Gastrocnemius medialis (tissue), 4 donors: ENCODE results near the gene CDC42BPG. TPM values are rescaled to one million over a fixed set of nuclear protein-coding genes. Genes with fewer than 3 reads are reported as not detected.
A peak's percentile ranks its signal among the peaks of the same experiment; 100 is the strongest.
"Not testable (repeated sequence)": the region's sequence is repeated elsewhere in the genome, so short reads cannot be mapped to it uniquely, and the experiment has no call there.

Experiments used
- ATAC-seq, 2 donors: fragments of 150-250 bp; one replicate each; pipeline ENCODE4 v1.9.1; 2016
- DNase-seq, 2 donors: peaks; one replicate each; pipeline ENCODE4 v3.0.0-alpha.2; 2019
- H3K27ac ChIP-seq, 4 donors: fragments of 200-600 bp; sonication (generic); 1 replicate in 1 of 4; 2 replicates in 3 of 4; pipeline ENCODE4 v1.5.1; 2016 to 2018; ENCODE audit warnings: mild to moderate bottlenecking in 2 of 4, moderate library complexity in 1 of 4
- H3K27me3 ChIP-seq, 3 donors: fragments of 200-600 bp; sonication (generic) in 2 of 3; 1 replicate in 1 of 3; 2 replicates in 2 of 3; pipeline versions ENCODE4 v1.5.1 to v1.6.0; 2016 to 2019; ENCODE audit warnings: mild to moderate bottlenecking in 1 of 3, moderate library complexity in 1 of 3
- H3K36me3 ChIP-seq, 2 donors: fragments of 200-600 bp; sonication (generic) in 1 of 2; one replicate each; pipeline ENCODE4 v1.5.1; 2017 to 2018
- H3K4me1 ChIP-seq, 2 donors: fragments of 200-600 bp; sonication (generic) in 1 of 2; one replicate each; pipeline ENCODE4 v1.5.1; 2016 to 2017; ENCODE audit warnings: mild to moderate bottlenecking in 2 of 2
- H3K4me3 ChIP-seq, 4 donors: fragments of 200-600 bp; sonication (generic) in 3 of 4; 1 replicate in 1 of 4; 2 replicates in 3 of 4; pipeline ENCODE4 v1.5.1; 2016 to 2019; ENCODE audit warnings: mild to moderate bottlenecking in 2 of 4
- H3K9me3 ChIP-seq, 3 donors: fragments of 200-600 bp; sonication (generic) in 2 of 3; 1 replicate in 1 of 3; 2 replicates in 2 of 3; pipeline ENCODE4 v1.5.1; 2016 to 2019
- POLR2A ChIP-seq, 2 donors: fragments of 450-650 bp; IDR thresholded peaks; one replicate each; pipeline ENCODE4 v1.6.1; 2017; ENCODE audit warnings: antibody characterized with exemption in 2 of 2, mild to moderate bottlenecking in 2 of 2, moderate library complexity in 2 of 2
- in situ Hi-C, 4 donors: fragments of 200-750 bp; cut with MboI; loops; one replicate each; pipeline versions ENCODE4 v1.15.0 to v1.8.0; 2017; ENCODE audit warnings: low sequenced_read_pairs in 4 of 4
- intact Hi-C: fragments of 100-400 bp; cut with DNase I; formaldehyde crosslinking; loops from one replicate; pipeline ENCODE4 v1.15.1; 2023; ENCODE audit warnings: low total_unique reads
- total RNA-seq, 4 donors: library from RNA; depleted of rRNA; stranded (reverse); fragments of >200 nt; gene quantifications; one replicate each; pipeline versions ENCODE4 v1.1.0 to v1.2.3, GENCODE V29; 2016
- TF ChIP-seq, protein P1 (sequence below), 5 experiments: fragments of 450-650 bp in 3 of 5; fragments of 200-600 bp in 2 of 5; sonication (generic) in 2 of 5; IDR thresholded peaks in 4 of 5; conservative IDR thresholded peaks in 1 of 5; 1 replicate in 4 of 5; 2 replicates in 1 of 5; pipeline ENCODE4 v1.5.1; 2016 to 2019; ENCODE audit warnings: antibody characterized with exemption in 5 of 5, mild to moderate bottlenecking in 3 of 5, moderate library complexity in 3 of 5

CDC42BPG gene
- total RNA-seq, 4 donors from 2014 or later: 0.15 to 0.19 TPM; not detected in 2

DNA sequence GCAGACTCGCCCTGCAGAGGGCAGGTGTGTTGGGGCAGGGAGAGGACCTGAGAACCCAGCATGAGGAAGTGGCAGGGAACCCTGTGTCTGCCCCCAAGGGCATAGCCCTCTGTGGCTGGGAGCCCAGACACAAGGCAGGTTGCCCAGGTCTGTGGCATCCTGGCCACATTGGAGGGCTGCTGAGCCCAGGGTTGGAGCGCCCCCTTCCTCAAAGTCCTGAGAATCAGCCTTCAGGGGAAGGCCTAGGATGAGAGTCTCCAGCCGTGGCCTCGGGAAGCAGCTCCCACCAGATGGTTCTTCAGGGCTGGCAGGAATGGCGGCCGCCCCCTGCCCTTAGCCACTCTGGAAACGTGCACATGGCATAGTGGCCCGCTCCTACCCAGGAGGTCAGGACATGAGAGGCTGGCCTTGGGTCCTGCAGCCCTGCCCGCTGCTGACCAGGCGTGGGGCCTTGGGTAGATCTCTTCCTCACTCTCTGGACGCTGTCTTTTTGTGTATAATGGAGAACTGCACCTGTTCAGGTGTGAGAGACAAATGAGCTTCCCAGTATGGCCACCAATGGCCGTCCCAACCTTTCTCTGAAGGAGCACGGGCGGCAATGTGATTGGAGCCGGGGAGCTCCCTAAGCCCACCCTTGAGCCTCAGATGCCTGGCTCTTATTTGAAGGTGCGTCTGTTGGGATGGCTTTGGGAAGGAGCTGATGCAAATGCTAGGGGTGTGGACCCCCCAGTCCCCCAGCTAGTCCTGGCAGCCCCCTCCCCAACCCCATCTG, 4.6 kb upstream of the CDC42BPG start:
- no peak overlapping the region for H3K4me3 ChIP-seq
- DNase-seq (no peak), ATAC-seq (no peak)
- in situ Hi-C loops: loop anchor here (5.0 kb wide), 2 partner anchors 38 to 43 kb away; no protein-coding TSS in a partner anchor
- H3K9me3 ChIP-seq: no peaks in the 10 kb centered on the region
- TF ChIP-seq, protein P1, sequence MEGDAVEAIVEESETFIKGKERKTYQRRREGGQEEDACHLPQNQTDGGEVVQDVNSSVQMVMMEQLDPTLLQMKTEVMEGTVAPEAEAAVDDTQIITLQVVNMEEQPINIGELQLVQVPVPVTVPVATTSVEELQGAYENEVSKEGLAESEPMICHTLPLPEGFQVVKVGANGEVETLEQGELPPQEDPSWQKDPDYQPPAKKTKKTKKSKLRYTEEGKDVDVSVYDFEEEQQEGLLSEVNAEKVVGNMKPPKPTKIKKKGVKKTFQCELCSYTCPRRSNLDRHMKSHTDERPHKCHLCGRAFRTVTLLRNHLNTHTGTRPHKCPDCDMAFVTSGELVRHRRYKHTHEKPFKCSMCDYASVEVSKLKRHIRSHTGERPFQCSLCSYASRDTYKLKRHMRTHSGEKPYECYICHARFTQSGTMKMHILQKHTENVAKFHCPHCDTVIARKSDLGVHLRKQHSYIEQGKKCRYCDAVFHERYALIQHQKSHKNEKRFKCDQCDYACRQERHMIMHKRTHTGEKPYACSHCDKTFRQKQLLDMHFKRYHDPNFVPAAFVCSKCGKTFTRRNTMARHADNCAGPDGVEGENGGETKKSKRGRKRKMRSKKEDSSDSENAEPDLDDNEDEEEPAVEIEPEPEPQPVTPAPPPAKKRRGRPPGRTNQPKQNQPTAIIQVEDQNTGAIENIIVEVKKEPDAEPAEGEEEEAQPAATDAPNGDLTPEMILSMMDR (IDR thresholded peaks at IDR 0.05 in 4 of 5, conservative IDR thresholded peaks at IDR 0.05 in 1 of 5): no peak
- TF ChIP-seq POLR2A (IDR thresholded peaks at IDR 0.05): no peak
- peaks cover 0 to 3% (median 0%) of the 10 kb centered on the region in 3 donors for H3K27me3 ChIP-seq
- H3K27ac ChIP-seq: peak overlapping the region in 3 of 4 donors; percentile 56 to 72 (median 60)
- intact Hi-C loops: loop anchor here (5.0 kb wide), 2 partner anchors 148 to 163 kb away; partner anchors contain the start of genes ARL2 and BATF2
- peaks cover 50 to 55% of the 10 kb centered on the region in 2 donors for H3K4me1 ChIP-seq
- no peaks in the 10 kb centered on the region for H3K36me3 ChIP-seq

DNA sequence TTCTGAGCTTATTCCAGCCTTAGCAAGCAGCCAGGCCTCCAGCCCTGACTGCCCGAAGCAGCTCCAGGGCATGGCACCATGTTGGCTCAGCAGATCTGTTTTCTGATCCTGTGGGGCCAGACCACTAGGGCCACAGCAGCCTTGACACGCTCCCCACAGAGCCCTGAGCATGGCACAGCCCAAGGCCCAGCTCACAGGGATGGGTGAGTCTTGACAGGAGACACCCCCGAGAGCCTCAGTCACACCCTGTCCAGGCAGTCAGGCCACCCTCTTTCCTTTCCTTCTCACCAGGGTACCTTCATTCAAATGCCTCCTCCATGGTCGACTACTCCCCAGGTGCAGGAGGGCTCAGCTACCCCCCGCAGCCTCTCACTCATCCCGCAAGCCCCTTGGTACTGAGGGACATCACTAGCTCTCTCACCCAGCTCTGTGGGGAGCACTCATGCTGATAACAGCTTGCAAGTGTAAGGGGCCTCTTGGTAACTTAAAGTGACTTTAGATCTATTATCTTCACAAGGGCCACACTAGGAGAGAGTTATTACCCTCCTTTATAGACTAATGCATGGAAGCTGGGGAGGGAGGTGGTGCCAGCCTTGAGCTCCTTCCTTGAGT, 3.9 kb upstream of the CDC42BPG start:
- intact Hi-C loops: loop anchor here (5.0 kb wide), 2 partner anchors 149 to 164 kb away; partner anchors contain the start of genes ARL2 and BATF2
- DNase-seq: no peak
- no peak for ATAC-seq
- in situ Hi-C loops: loop anchor here (5.0 kb wide), 2 partner anchors 39 to 44 kb away; no protein-coding TSS in a partner anchor
- H3K27ac ChIP-seq: peak overlapping the region in 3 of 4 donors; percentile 56 to 72 (median 60)
- peaks cover 43 to 48% of the 10 kb centered on the region in 2 donors for H3K4me1 ChIP-seq
- no peaks in the 10 kb centered on the region for H3K36me3 ChIP-seq
- H3K27me3 ChIP-seq: peaks cover 0 to 3% (median 0%) of the 10 kb centered on the region in 3 donors
- H3K9me3 ChIP-seq: no peaks in the 10 kb centered on the region
- no peak overlapping the region for H3K4me3 ChIP-seq
- TF ChIP-seq, protein P1 (IDR thresholded peaks at IDR 0.05 in 4 of 5, conservative IDR thresholded peaks at IDR 0.05 in 1 of 5): no peak
- no peak for TF ChIP-seq POLR2A (IDR thresholded peaks at IDR 0.05)

DNA sequence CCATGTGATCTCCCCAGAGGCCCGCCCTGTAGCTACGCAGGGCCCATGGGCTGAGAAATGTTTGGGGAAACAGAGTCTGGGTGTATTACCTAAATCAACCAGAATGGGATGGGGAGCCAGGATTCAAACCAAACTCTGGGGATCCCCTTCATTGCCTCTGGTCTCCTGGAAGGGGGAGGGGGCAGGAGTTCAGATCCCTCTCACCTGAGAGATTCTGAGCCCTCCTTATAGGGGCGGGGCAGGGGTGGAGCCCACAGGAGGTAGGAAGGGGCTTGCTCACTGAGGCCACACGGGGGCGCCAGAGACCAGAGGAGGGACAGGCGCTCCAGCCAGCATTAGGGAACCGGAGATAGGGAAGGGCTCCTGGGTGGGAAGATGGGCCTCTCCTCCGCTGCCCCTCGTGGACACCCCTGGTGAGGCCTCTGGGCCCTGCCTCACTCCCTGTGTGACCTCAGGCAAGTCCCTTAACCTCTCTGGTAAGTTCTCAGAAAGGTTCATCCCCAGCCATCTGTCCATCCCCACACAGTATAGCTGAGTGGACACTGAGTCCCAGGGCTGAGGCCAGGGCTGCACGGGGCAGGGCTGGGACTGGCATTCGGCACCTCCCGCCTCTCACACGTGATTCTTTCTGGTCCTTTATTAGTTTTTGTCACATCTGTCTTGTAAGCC, 2.7 kb upstream of the CDC42BPG start:
- no peak for TF ChIP-seq POLR2A (IDR thresholded peaks at IDR 0.05)
- TF ChIP-seq, protein P1 (IDR thresholded peaks at IDR 0.05 in 4 of 5, conservative IDR thresholded peaks at IDR 0.05 in 1 of 5): peak; percentile 95 to 99 (median 99)
- Histone ChIP-seq H3K27me3 (peaks cover 0 to 3% (median 0%) of the 10 kb centered on the region in 3 donors), H3K4me3 (no peak overlapping the region), H3K9me3 (no peaks in the 10 kb centered on the region), H3K4me1 (peaks cover 33 to 36% of the 10 kb centered on the region in 2 donors), H3K27ac (peak overlapping the region in 2 of 4 donors; percentile 22 to 34), H3K36me3 (no peaks in the 10 kb centered on the region)
- in situ Hi-C loops (loop anchor here (5.0 kb wide), 2 partner anchors 40 to 45 kb away; no protein-coding TSS in a partner anchor), intact Hi-C loops (loop anchor here (1.0 to 5.0 kb wide), 4 partner anchors 41 to 165 kb away; partner anchors contain the start of genes ARL2 and BATF2)
- ATAC-seq (peak; percentile 90 to 95), DNase-seq (peak; percentile 78 to 86)

DNA sequence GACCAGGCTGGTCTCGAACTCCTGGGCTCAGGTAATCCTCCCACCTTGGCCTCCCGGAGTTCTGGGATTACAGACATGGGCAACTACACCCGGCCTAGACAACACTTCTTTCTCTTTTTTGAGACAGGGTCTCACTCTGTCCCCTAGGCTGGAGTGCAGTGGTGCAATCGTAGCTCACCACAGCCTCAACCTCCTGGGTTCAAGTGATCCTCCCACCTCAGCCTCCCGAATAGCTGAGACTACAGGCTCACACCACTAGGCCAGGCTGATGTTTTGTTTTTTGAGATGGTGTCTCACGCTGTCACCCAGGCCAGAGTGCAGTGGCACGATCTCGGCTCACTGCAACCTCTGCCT, 1.3 kb upstream of the CDC42BPG start:
- not testable (repeated sequence) for H3K27me3 ChIP-seq, H3K27ac ChIP-seq, H3K4me3 ChIP-seq, ATAC-seq, H3K9me3 ChIP-seq, H3K36me3 ChIP-seq, DNase-seq
- peaks cover 25 to 29% of the 10 kb centered on the region in 2 donors for H3K4me1 ChIP-seq
- intact Hi-C loops: loop anchor here (5.0 kb wide), 2 partner anchors 152 to 167 kb away; partner anchors contain the start of genes ARL2 and BATF2
- in situ Hi-C loops: loop anchor here (5.0 kb wide), 2 partner anchors 42 to 47 kb away; no protein-coding TSS in a partner anchor
